ENCODE measurements around the gene ZMYND10. TPM values are rescaled to one million over a fixed set of nuclear protein-coding genes. Genes with fewer than 3 reads are reported as not detected.

Gene ZMYND10
- polyA plus RNA-seq, 1 of the 3 experiments (the other 2 are of a cell fraction), result 0.95 TPM

GRCh38 chr3:50296721-50297383 is 48.7 kb downstream of the ZMYND10 start:
- Histone ChIP-seq H2AFZ (ENCODE audit: low read depth) (no peak overlapping the region), H3K27me3 (ENCODE audit: insufficient read depth) (no peaks in the 10 kb centered on the region), H3K4me2 (no peak overlapping the region), H4K20me1 (ENCODE audit: insufficient read depth) (no peaks in the 10 kb centered on the region), H3F3A (replicated peaks; ENCODE audit: insufficient read depth) (no peaks in the 10 kb centered on the region), H3K4me3 (ENCODE audit: low read depth in 2 of 2, low read length in 1 of 2) (no peak overlapping the region), H3K4me1 (ENCODE audit: control insufficient read depth in 1 of 2, insufficient read depth in 2 of 2, low read depth in 1 of 2, low read length in 1 of 2) (peaks cover 13 to 30% of the 10 kb centered on the region in 2 experiments; a peak in 3 of 4 replicates), H3K9me2 (no peaks in the 10 kb centered on the region), H3K79me2 (ENCODE audit: insufficient read depth) (peaks cover 11% of the 10 kb centered on the region), H3K27ac (ENCODE audit: low read depth in 2 of 2, low read length in 1 of 2) (no peak overlapping the region), H3K9ac (no peak overlapping the region), H3K9me3 (no peaks in the 10 kb centered on the region), H3K36me3 (replicated peaks in 1 of 2; ENCODE audit: control insufficient read depth in 1 of 2, insufficient read depth in 2 of 2, low read length in 1 of 2) (peaks cover 0 to 6% of the 10 kb centered on the region in 2 experiments)
- TF ChIP-seq CHD2 (IDR thresholded peaks at IDR 0.05; ENCODE audit: low read length, partially characterized antibody) (no peak), FOXM1 (IDR thresholded peaks at IDR 0.05; ENCODE audit: low read depth) (no peak), SIN3A (IDR thresholded peaks at IDR 0.05; ENCODE audit: borderline replicate concordance, low read depth, low read length) (no peak), MEF2A (IDR thresholded peaks at IDR 0.05; ENCODE audit: borderline replicate concordance, low read depth) (no peak)
- 94% methylated on average over 3 of the region's 18 CpGs for WGBS (ENCODE audit: low lambda C conversion rate)
- ChIA-PET POLR2A (no interaction called here), CTCF (interaction anchor here (0.5 to 3.4 kb wide), 3 partner anchors 27 to 84 kb away, joined by 3 to 16 read pairs (median 7); no protein-coding TSS in a partner anchor)
- DNase-seq, result no peak

GRCh38 chr3:50295553-50296431 is 49.7 kb downstream of the ZMYND10 start:
- Histone ChIP-seq H3K4me2 (no peak overlapping the region), H4K20me1 (ENCODE audit: insufficient read depth) (no peaks in the 10 kb centered on the region), H2AFZ (ENCODE audit: low read depth) (no peak overlapping the region), H3K36me3 (replicated peaks in 1 of 2; ENCODE audit: control insufficient read depth in 1 of 2, insufficient read depth in 2 of 2, low read length in 1 of 2) (peaks cover 0 to 6% of the 10 kb centered on the region in 2 experiments), H3K27ac (ENCODE audit: low read depth in 2 of 2, low read length in 1 of 2) (no peak overlapping the region), H3K9me2 (no peaks in the 10 kb centered on the region), H3K4me3 (ENCODE audit: low read depth in 2 of 2, low read length in 1 of 2) (no peak overlapping the region), H3K79me2 (ENCODE audit: insufficient read depth) (peaks cover 21% of the 10 kb centered on the region), H3K27me3 (ENCODE audit: insufficient read depth) (no peaks in the 10 kb centered on the region), H3F3A (replicated peaks; ENCODE audit: insufficient read depth) (no peaks in the 10 kb centered on the region), H3K4me1 (ENCODE audit: control insufficient read depth in 1 of 2, insufficient read depth in 2 of 2, low read depth in 1 of 2, low read length in 1 of 2) (peaks cover 13 to 36% of the 10 kb centered on the region in 2 experiments; a peak in 3 of 4 replicates), H3K9ac (no peak overlapping the region), H3K9me3 (no peaks in the 10 kb centered on the region)
- TF ChIP-seq NRF1 (IDR thresholded peaks at IDR 0.05; ENCODE audit: low read depth, low read length) (no peak), MAX (IDR thresholded peaks at IDR 0.05; ENCODE audit: low read depth) (no peak), FOXM1 (IDR thresholded peaks at IDR 0.05; ENCODE audit: low read depth) (no peak), GABPA (IDR thresholded peaks at IDR 0.05; ENCODE audit: low read depth) (no peak)
- TF ChIP-seq, protein P1, sequence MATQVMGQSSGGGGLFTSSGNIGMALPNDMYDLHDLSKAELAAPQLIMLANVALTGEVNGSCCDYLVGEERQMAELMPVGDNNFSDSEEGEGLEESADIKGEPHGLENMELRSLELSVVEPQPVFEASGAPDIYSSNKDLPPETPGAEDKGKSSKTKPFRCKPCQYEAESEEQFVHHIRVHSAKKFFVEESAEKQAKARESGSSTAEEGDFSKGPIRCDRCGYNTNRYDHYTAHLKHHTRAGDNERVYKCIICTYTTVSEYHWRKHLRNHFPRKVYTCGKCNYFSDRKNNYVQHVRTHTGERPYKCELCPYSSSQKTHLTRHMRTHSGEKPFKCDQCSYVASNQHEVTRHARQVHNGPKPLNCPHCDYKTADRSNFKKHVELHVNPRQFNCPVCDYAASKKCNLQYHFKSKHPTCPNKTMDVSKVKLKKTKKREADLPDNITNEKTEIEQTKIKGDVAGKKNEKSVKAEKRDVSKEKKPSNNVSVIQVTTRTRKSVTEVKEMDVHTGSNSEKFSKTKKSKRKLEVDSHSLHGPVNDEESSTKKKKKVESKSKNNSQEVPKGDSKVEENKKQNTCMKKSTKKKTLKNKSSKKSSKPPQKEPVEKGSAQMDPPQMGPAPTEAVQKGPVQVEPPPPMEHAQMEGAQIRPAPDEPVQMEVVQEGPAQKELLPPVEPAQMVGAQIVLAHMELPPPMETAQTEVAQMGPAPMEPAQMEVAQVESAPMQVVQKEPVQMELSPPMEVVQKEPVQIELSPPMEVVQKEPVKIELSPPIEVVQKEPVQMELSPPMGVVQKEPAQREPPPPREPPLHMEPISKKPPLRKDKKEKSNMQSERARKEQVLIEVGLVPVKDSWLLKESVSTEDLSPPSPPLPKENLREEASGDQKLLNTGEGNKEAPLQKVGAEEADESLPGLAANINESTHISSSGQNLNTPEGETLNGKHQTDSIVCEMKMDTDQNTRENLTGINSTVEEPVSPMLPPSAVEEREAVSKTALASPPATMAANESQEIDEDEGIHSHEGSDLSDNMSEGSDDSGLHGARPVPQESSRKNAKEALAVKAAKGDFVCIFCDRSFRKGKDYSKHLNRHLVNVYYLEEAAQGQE (IDR thresholded peaks at IDR 0.05; ENCODE audit: low read depth, low read length), result no peak
- WGBS (ENCODE audit: low lambda C conversion rate), result 80% methylated on average over 5 of the region's 8 CpGs
- POLR2A ChIA-PET, result no interaction called here
- CTCF ChIA-PET, result interaction anchor here (0.7 to 1.5 kb wide), 6 partner anchors 21 to 318 kb away, joined by 3 to 5 read pairs (median 4); no protein-coding TSS in a partner anchor
- no peak for DNase-seq

Data from SK-N-SH (cell line).